Prostate gland (tissue), 2 donors: Measurements from ENCODE around the gene RNF208. TPM values are rescaled to one million over a fixed set of nuclear protein-coding genes. Genes with fewer than 3 reads are reported as not detected.
A peak's percentile ranks its signal among the peaks of the same experiment; 100 is the strongest.

Experiments
- DNase-seq: peaks from one replicate; pipeline ENCODE4 v3.0.0-alpha.2; 2019; ENCODE audit warnings: low spot score
- H3K27ac ChIP-seq, 2 donors: fragments of 200-600 bp; sonication (generic); 2 replicates each; pipeline ENCODE4 v1.5.1; 2017 to 2019
- H3K27me3 ChIP-seq: fragments of 200-600 bp; sonication (generic); replicated peaks from 2 replicates; pipeline ENCODE4 v1.5.1; 2019; ENCODE audit not compliant: insufficient read depth
- H3K36me3 ChIP-seq, 2 donors: fragments of 200-600 bp; sonication (generic); 1 replicate in 1 of 2; 2 replicates in 1 of 2; pipeline versions ENCODE4 v1.5.1 to v1.8.1; 2017 to 2019
- H3K4me1 ChIP-seq: fragments of 200-600 bp; sonication (generic); replicated peaks from 2 replicates; pipeline ENCODE4 v1.5.1; 2019
- H3K4me3 ChIP-seq, 2 donors: fragments of 200-600 bp; sonication (generic); 2 replicates each; pipeline ENCODE4 v1.5.1; 2017 to 2019
- H3K9me3 ChIP-seq: fragments of 200-600 bp; sonication (generic); 2 replicates; pipeline ENCODE4 v1.5.1; 2017
- POLR2A ChIP-seq: fragments of 450-650 bp; IDR thresholded peaks from one replicate; pipeline ENCODE4 v1.6.1; 2016; ENCODE audit warnings: antibody characterized with exemption, mild to moderate bottlenecking
- POLR2AphosphoS5 ChIP-seq: sonication (generic); formaldehyde crosslinking; IDR thresholded peaks from one replicate; pipeline ENCODE4 v1.6.1; 2017; ENCODE audit warnings: antibody characterized with exemption
- WGBS: methylation state at CpG from one replicate; pipeline ENCODE4 v1.1.5; 2018; 5-methylcytosine and 5-hydroxymethylcytosine counted together
- intact Hi-C: fragments of 100-400 bp; cut with DNase I; formaldehyde crosslinking; loops from one replicate; pipeline ENCODE4 v1.14.2; 2022
- total RNA-seq, 2 donors: library from RNA; depleted of rRNA; stranded (reverse); fragments of >200 nt; gene quantifications; one replicate each; pipeline ENCODE4 v1.1.0, GENCODE V29; 2016
- TF ChIP-seq, protein P1 (sequence below), 4 experiments: fragments of 200-600 bp in 2 of 4; fragments of 450-650 bp in 2 of 4; sonication (generic) in 2 of 4; IDR thresholded peaks; 1 replicate in 3 of 4; 2 replicates in 1 of 4; pipeline ENCODE4 v1.5.1; 2016 to 2019; ENCODE audit warnings: antibody characterized with exemption in 4 of 4, mild to moderate bottlenecking in 2 of 4, moderate library complexity in 2 of 4

RNF208 gene
- total RNA-seq, 2 donors from 2014 or later = 3.8 to 6.2 TPM

DNA sequence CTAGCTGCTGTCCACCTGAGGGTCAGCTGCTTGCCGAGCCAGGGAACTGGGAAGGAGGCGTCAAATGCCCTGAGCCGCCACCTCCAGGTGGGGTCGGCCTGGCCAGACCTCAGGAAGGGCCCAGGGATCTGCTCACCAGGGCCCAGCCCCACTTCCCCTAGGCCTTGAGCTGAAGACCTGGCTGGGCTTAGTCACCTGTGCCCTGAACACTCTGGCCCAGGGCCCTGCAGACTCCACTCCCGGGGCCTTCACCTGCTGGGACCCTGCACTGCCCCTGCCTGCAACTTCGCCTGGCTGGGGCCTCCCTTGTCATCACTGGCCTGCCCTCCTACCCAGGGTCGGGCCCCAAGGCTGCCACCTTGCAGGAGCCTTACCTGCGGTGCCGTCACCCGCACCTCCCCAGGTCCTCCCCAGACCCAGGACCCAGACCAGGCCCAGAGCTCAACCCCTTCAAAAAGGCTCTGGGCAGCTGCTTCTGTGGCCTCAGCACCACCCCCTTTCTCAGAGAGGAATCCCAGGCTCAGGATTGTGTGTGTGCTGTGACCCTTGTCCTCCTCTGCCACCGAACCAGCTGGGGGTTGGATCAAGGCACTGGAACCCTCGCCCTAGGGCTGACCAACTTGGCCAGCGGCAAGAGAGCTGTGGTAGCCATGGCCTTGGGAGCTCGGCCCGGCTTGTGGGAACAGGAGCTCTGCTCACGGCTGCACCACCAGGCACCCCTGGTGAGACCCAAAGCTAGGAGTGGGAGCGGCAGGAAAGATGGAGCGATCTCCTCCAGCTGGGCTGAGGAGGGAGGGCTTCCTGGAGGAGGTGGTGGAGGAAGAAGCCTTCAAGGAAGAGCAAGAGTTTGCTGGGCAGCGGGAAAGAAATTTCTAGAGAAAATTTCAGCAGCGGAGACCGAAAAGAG, 31.9 kb upstream of the RNF208 start:
- 57% methylated on average over 17 of the region's 21 CpGs for WGBS

DNA sequence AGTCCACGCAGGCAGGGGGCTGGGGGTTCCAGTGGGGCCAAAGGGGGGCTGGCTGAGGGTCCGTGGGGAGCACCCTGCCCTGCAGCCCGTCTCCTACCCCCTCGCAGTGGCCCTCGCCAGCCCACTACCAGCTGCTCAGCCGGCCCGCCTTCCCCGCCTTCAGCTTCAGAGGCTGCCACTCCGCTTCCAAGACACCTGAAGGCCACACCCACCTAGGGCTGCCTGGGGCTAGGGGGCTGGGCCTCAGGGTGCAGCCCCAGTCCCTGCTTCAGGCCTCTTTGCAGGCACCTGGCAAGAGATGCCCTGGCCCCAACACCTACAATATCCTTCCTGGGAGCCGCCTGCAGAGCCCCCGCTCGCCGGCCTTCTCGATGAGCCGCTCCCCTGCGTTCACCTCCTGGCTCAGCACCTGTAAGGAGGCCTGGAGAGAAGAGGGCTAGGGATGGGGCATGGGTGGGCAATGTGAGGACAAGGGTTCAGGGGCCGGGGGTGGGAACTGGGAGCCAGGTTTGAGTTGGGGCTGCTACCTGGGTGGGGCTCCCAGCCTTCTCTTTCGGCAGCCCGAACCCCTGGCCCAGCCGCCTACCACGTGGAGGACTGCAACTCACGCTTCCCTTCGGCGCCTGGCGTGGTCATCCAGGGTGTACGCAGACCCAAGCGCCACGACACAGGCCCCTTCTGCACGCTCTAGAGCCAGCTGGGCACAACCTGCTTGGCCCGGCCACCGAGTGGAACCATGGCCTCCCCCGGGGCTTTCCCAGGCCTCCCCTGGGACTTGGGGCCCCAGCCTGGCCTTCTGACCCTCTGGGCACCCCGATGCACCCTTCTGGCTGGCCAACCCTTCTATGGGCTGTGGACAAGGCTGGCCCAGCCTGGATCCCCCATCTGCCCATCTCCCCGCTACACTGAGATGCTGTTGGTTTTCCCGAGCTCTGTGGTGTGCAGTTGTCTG, 30.8 kb upstream of the RNF208 start:
- 83% methylated on average over 35 of the region's 35 CpGs for WGBS
- Histone ChIP-seq H3K36me3 (no peaks in the 10 kb centered on the region), H3K4me1 (peaks cover 12% of the 10 kb centered on the region), H3K27ac (no peak overlapping the region), H3K27me3 (no peaks in the 10 kb centered on the region), H3K4me3 (no peak overlapping the region), H3K9me3 (no peaks in the 10 kb centered on the region)
- intact Hi-C loops = no loop called here
- no peak for DNase-seq
- no peak for TF ChIP-seq POLR2AphosphoS5
- TF ChIP-seq, protein P1, sequence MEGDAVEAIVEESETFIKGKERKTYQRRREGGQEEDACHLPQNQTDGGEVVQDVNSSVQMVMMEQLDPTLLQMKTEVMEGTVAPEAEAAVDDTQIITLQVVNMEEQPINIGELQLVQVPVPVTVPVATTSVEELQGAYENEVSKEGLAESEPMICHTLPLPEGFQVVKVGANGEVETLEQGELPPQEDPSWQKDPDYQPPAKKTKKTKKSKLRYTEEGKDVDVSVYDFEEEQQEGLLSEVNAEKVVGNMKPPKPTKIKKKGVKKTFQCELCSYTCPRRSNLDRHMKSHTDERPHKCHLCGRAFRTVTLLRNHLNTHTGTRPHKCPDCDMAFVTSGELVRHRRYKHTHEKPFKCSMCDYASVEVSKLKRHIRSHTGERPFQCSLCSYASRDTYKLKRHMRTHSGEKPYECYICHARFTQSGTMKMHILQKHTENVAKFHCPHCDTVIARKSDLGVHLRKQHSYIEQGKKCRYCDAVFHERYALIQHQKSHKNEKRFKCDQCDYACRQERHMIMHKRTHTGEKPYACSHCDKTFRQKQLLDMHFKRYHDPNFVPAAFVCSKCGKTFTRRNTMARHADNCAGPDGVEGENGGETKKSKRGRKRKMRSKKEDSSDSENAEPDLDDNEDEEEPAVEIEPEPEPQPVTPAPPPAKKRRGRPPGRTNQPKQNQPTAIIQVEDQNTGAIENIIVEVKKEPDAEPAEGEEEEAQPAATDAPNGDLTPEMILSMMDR (IDR thresholded peaks at IDR 0.05) = no peak
- TF ChIP-seq POLR2A = no peak

More for the DNA sequence above, 31.9 kb upstream of the RNF208 start:
- Histone ChIP-seq H3K4me1 (peaks cover 12% of the 10 kb centered on the region), H3K36me3 (no peaks in the 10 kb centered on the region), H3K27me3 (no peaks in the 10 kb centered on the region), H3K9me3 (no peaks in the 10 kb centered on the region), H3K4me3 (peak overlapping the region; percentile 96 to 97), H3K27ac (peak overlapping the region; percentile 67 to 81)
- TF ChIP-seq, protein P1 (IDR thresholded peaks at IDR 0.05) = no peak
- TF ChIP-seq POLR2AphosphoS5 = no peak
- no peak for TF ChIP-seq POLR2A
- DNase-seq = no peak
- intact Hi-C loops = loop anchor here (2.0 kb wide), 1 partner anchor 13 kb away; the partner anchor contains the start of gene TUBB4B

DNA sequence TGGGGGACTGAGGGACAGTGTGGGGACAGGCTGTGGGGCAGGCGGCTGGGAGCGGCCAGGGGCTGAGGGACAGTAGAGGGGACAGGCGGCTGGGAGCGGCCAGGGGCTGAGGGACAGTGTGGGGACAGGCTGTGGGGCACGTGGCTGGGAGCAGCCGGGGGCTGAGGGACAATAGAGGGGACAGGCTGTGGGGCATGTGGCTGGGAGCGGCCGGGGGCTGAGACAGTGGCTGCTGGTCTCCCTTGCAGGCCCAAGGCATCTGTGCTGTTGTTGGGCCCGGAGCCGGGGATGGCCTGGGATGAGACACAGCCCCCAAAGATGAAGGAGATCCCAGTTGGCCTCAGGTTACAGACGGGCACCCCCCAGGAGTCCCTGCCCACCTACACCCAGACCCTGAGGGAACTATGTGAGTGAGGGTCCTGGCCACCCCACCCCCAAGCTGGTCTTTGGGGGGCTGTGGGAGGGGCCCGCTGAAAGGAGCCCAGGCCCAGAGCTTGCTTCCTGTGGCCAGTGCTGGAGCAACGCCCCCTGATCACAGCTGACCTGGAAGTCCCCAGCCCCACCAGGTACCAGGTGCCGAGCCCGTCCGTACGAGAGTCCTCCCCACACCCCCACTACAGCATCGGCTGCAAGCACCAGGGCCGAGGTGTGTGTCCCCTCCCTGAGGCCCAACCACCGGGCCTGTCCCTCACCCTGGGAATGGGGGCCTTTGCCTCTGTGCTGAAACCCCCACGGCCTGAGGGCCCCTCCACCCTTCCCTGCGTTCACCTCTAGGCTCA, 29.6 kb upstream of the RNF208 start:
- H3K36me3 ChIP-seq = no peaks in the 10 kb centered on the region
- intact Hi-C loops = no loop called here
- no peak overlapping the region for H3K4me3 ChIP-seq
- H3K27ac ChIP-seq = no peak overlapping the region
- peaks cover 9% of the 10 kb centered on the region for H3K4me1 ChIP-seq
- DNase-seq = no peak
- WGBS = 90% methylated on average over 22 of the region's 22 CpGs
- H3K27me3 ChIP-seq = no peaks in the 10 kb centered on the region
- H3K9me3 ChIP-seq = no peaks in the 10 kb centered on the region
- TF ChIP-seq POLR2AphosphoS5 (no peak), POLR2A (no peak)
- TF ChIP-seq, protein P1 (IDR thresholded peaks at IDR 0.05) = no peak

DNA sequence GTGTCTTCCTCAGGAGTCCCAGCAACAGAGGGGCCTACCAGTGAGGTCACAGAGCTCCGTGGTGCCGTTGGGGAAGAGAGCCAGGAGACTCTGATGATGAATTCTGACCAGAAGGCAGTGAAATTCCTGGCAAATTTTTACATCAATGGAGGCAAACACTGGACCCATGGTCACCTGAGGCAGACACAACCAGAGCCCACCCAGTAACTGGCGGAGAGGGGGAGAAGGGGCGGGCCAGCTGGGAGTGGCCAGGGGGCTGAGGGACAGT, 29.1 kb upstream of the RNF208 start, which contains the start of gene STPG3:
STPG3 (plus strand) TSS at position 93 of the 268 bp plus-strand sequence; CDS start at position 94, 1 bp downstream.
- H3K9me3 ChIP-seq = no peaks in the 10 kb centered on the region
- no peak for DNase-seq
- 71% methylated on average over 4 of the region's 4 CpGs for WGBS
- H3K27ac ChIP-seq = no peak within 1 kb of the TSS
- peaks cover 3% of the 10 kb centered on the region for H3K4me1 ChIP-seq
- no peak for TF ChIP-seq POLR2A
- no peak for TF ChIP-seq POLR2AphosphoS5
- intact Hi-C loops = no loop called here
- H3K27me3 ChIP-seq = no peaks in the 10 kb centered on the region
- no peaks in the 10 kb centered on the region for H3K36me3 ChIP-seq
- no peak within 1 kb of the TSS for H3K4me3 ChIP-seq
